CD4-positive, alpha-beta memory T cell (primary cell): ENCODE measurements around the gene SMIM43. TPM values are rescaled to one million over a fixed set of nuclear protein-coding genes. Genes with fewer than 3 reads are reported as not detected.

ENCODE experiments used
- CTCF ChIA-PET: fragments of 350-600 bp; sonication (Branson Sonifier 250); formaldehyde crosslinking; loops from one replicate; lab custom pipeline; 2021; ENCODE audit warnings: inconsistent platforms; ENCODE audit not compliant: partially characterized antibody; lab: Charles Lee
- POLR2A ChIA-PET: fragments of 350-600 bp; sonication (Branson Sonifier 250); formaldehyde crosslinking; loops from one replicate; lab custom pipeline; 2021; ENCODE audit not compliant: partially characterized antibody; lab: Charles Lee
- DNase-seq, 5 donors: peaks; one replicate each; pipeline versions ENCODE4 v3.0.0 to v3.0.0-alpha.2; 2020 to 2022; ENCODE audit warnings: mixed read lengths in 1 of 5
- H3K27ac ChIP-seq: one replicate; pipeline ENCODE4 v1.7.0; 2013; ENCODE audit warnings: low read depth, low read length
- H3K27me3 ChIP-seq: 2 replicates; pipeline ENCODE4 v1.7.0; 2013; ENCODE audit warnings: mild to moderate bottlenecking, low read length, moderate library complexity; ENCODE audit not compliant: insufficient read depth
- H3K36me3 ChIP-seq: 2 replicates; pipeline ENCODE4 v1.7.0; 2013; ENCODE audit warnings: mild to moderate bottlenecking, low read length, moderate library complexity; ENCODE audit not compliant: insufficient read depth
- H3K4me1 ChIP-seq: 2 replicates; pipeline ENCODE4 v1.7.0; 2013; ENCODE audit warnings: mild to moderate bottlenecking, low read length, moderate library complexity; ENCODE audit not compliant: insufficient read depth
- H3K4me3 ChIP-seq, 2 donors: one replicate each; pipeline ENCODE4 v1.7.0; 2013; ENCODE audit warnings: low read length in 2 of 2, mild to moderate bottlenecking in 1 of 2
- H3K9me3 ChIP-seq, 2 donors: one replicate each; pipeline ENCODE4 v1.7.0; 2013; ENCODE audit warnings: low read length in 2 of 2, control low read depth in 1 of 2; ENCODE audit not compliant: control insufficient read depth in 1 of 2
- H3K27ac Mint-ChIP-seq, 7 donors: one replicate each; pipeline ENCODE4 v1.8.0; 2020 to 2021; ENCODE audit warnings: mixed read lengths in 7 of 7, mild to moderate bottlenecking in 6 of 7, inconsistent platforms in 3 of 7, moderate library complexity in 3 of 7
- H3K27me3 Mint-ChIP-seq, 2 donors: one replicate each; pipeline ENCODE4 v1.8.0; 2020 to 2021; ENCODE audit warnings: mixed read lengths in 2 of 2
- H3K36me3 Mint-ChIP-seq, 2 donors: one replicate each; pipeline ENCODE4 v1.8.0; 2020 to 2021; ENCODE audit warnings: mixed read lengths in 2 of 2, inconsistent platforms in 1 of 2, mild to moderate bottlenecking in 1 of 2
- H3K4me1 Mint-ChIP-seq, 4 donors: one replicate each; pipeline ENCODE4 v1.8.0; 2020 to 2021; ENCODE audit warnings: mixed read lengths in 4 of 4, mild to moderate bottlenecking in 1 of 4
- H3K4me3 Mint-ChIP-seq, 8 donors: one replicate each; pipeline ENCODE4 v1.8.0; 2020 to 2021; ENCODE audit warnings: mixed read lengths in 8 of 8, mild to moderate bottlenecking in 7 of 8, moderate library complexity in 6 of 8, inconsistent platforms in 3 of 8
- H3K9me3 Mint-ChIP-seq, 8 donors: one replicate each; pipeline ENCODE4 v1.8.0; 2020 to 2021; ENCODE audit warnings: mixed read lengths in 8 of 8, mild to moderate bottlenecking in 5 of 8, inconsistent platforms in 3 of 8, moderate library complexity in 1 of 8
- intact Hi-C: fragments of 100-400 bp; cut with micrococcal nuclease; formaldehyde crosslinking; loops from one replicate; pipeline ENCODE4 v1.15.1; 2023
- polyA plus RNA-seq, 2 donors: library from polyadenylated mRNA; unstranded; fragments of 300-500 nt; fragmentation: Illumina TruSeq; gene quantifications; one replicate each; pipeline ENCODE4 v1.2.3, GENCODE V29; 2021
- total RNA-seq, 2 experiments: library from RNA; stranded (reverse); gene quantifications; one replicate each; pipeline ENCODE4 v1.2.3, GENCODE V29; 2021

SMIM43 gene
- total and polyA plus RNA-seq, 4 experiments from 2014 or later, result not detected

GRCh38 chr4:121791481-121791880 is 26.5 kb upstream of the SMIM43 start:
- Histone ChIP-seq H3K4me1 (no peaks in the 10 kb centered on the region), H3K9me3 (no peaks in the 10 kb centered on the region), H3K36me3 (no peaks in the 10 kb centered on the region), H3K4me3 (no peak overlapping the region), H3K27me3 (no peaks in the 10 kb centered on the region), H3K27ac (no peak overlapping the region)
- H3K36me3 Mint-ChIP-seq, result no peaks in the 10 kb centered on the region
- intact Hi-C loops, result no loop called here
- no peak for DNase-seq
- POLR2A ChIA-PET, result no interaction called here
- no peak overlapping the region for H3K27ac Mint-ChIP-seq
- CTCF ChIA-PET, result no interaction called here
- H3K4me1 Mint-ChIP-seq, result peaks cover 3 to 5% (median 4%) of the 10 kb centered on the region in 4 donors
- peaks cover 8 to 10% of the 10 kb centered on the region in 2 donors for H3K27me3 Mint-ChIP-seq
- H3K9me3 Mint-ChIP-seq, result peaks cover 0 to 6% (median 0%) of the 10 kb centered on the region in 8 donors
- H3K4me3 Mint-ChIP-seq, result no peak overlapping the region

- H3K4me3 Mint-ChIP-seq, result no peak overlapping the region
- H3K27me3 Mint-ChIP-seq, result peaks cover 9 to 10% of the 10 kb centered on the region in 2 donors
- ChIA-PET POLR2A (no interaction called here), CTCF (no interaction called here)
- peaks cover 0 to 6% (median 0%) of the 10 kb centered on the region in 8 donors for H3K9me3 Mint-ChIP-seq
- H3K9me3 ChIP-seq, result no peaks in the 10 kb centered on the region
- no peaks in the 10 kb centered on the region for H3K36me3 ChIP-seq
- no peak overlapping the region for H3K4me3 ChIP-seq
- H3K4me1 Mint-ChIP-seq, result peaks cover 2 to 5% (median 4%) of the 10 kb centered on the region in 4 donors
- no peaks in the 10 kb centered on the region for H3K27me3 ChIP-seq
- intact Hi-C loops, result no loop called here
- no peak overlapping the region for H3K27ac ChIP-seq
- DNase-seq, result no peak
- H3K36me3 Mint-ChIP-seq, result no peaks in the 10 kb centered on the region
- H3K27ac Mint-ChIP-seq, result no peak overlapping the region
- no peaks in the 10 kb centered on the region for H3K4me1 ChIP-seq
Measured at GRCh38 chr4:121790976-121791375, 26.0 kb upstream of the SMIM43 start.

- no peaks in the 10 kb centered on the region for H3K4me1 ChIP-seq
- no peak overlapping the region for H3K4me3 ChIP-seq
- H3K27me3 ChIP-seq, result no peaks in the 10 kb centered on the region
- Mint-ChIP-seq H3K36me3 (peaks cover 0 to 1% of the 10 kb centered on the region in 2 donors), H3K27ac (no peak overlapping the region), H3K9me3 (peaks cover 0 to 6% (median 0%) of the 10 kb centered on the region in 8 donors), H3K4me3 (no peak overlapping the region), H3K27me3 (peaks cover 14 to 15% of the 10 kb centered on the region in 2 donors), H3K4me1 (peaks cover 0 to 2% (median under 1%) of the 10 kb centered on the region in 4 donors)
- CTCF ChIA-PET, result no interaction called here
- H3K36me3 ChIP-seq, result no peaks in the 10 kb centered on the region
- intact Hi-C loops, result no loop called here
- POLR2A ChIA-PET, result no interaction called here
- H3K9me3 ChIP-seq, result no peaks in the 10 kb centered on the region
- no peak overlapping the region for H3K27ac ChIP-seq
- no peak for DNase-seq
Measured at GRCh38 chr4:121789960-121790829, 25.2 kb upstream of the SMIM43 start.

GRCh38 chr4:121789455-121789854 is 24.5 kb upstream of the SMIM43 start:
- H3K4me1 ChIP-seq, result no peaks in the 10 kb centered on the region
- H3K27ac ChIP-seq, result no peak overlapping the region
- no peak overlapping the region for H3K4me3 Mint-ChIP-seq
- no peak overlapping the region for H3K4me3 ChIP-seq
- intact Hi-C loops, result no loop called here
- POLR2A ChIA-PET, result no interaction called here
- peaks cover 0 to under 1% (median 0%) of the 10 kb centered on the region in 4 donors for H3K4me1 Mint-ChIP-seq
- no peak overlapping the region for H3K27ac Mint-ChIP-seq
- peaks cover 0 to 1% of the 10 kb centered on the region in 2 donors for H3K36me3 Mint-ChIP-seq
- peaks cover 15 to 18% of the 10 kb centered on the region in 2 donors for H3K27me3 Mint-ChIP-seq
- CTCF ChIA-PET, result no interaction called here
- H3K9me3 ChIP-seq, result no peaks in the 10 kb centered on the region
- H3K27me3 ChIP-seq, result no peaks in the 10 kb centered on the region
- peaks cover 0 to 11% (median 6%) of the 10 kb centered on the region in 8 donors for H3K9me3 Mint-ChIP-seq
- DNase-seq, result no peak
- no peaks in the 10 kb centered on the region for H3K36me3 ChIP-seq

- intact Hi-C loops, result no loop called here
- no peaks in the 10 kb centered on the region for H3K4me1 ChIP-seq
- no peak for DNase-seq
- no peak overlapping the region for H3K27ac Mint-ChIP-seq
- no peaks in the 10 kb centered on the region for H3K4me1 Mint-ChIP-seq
- H3K4me3 Mint-ChIP-seq, result no peak overlapping the region
- peaks cover 17 to 18% of the 10 kb centered on the region in 2 donors for H3K27me3 Mint-ChIP-seq
- CTCF ChIA-PET, result no interaction called here
- no peak overlapping the region for H3K4me3 ChIP-seq
- H3K36me3 Mint-ChIP-seq, result peaks cover 0 to 1% of the 10 kb centered on the region in 2 donors
- peaks cover 0 to 16% (median 9%) of the 10 kb centered on the region in 8 donors for H3K9me3 Mint-ChIP-seq
- POLR2A ChIA-PET, result no interaction called here
- H3K9me3 ChIP-seq, result no peaks in the 10 kb centered on the region
- no peak overlapping the region for H3K27ac ChIP-seq
- no peaks in the 10 kb centered on the region for H3K36me3 ChIP-seq
- no peaks in the 10 kb centered on the region for H3K27me3 ChIP-seq
Measured at GRCh38 chr4:121788896-121789295, 23.9 kb upstream of the SMIM43 start.

- Mint-ChIP-seq H3K4me1 (no peaks in the 10 kb centered on the region), H3K9me3 (peaks cover 0 to 16% (median 9%) of the 10 kb centered on the region in 8 donors), H3K36me3 (peaks cover 0 to 1% of the 10 kb centered on the region in 2 donors), H3K4me3 (no peak overlapping the region), H3K27me3 (peaks cover 23 to 24% of the 10 kb centered on the region in 2 donors), H3K27ac (no peak overlapping the region)
- DNase-seq, result no peak
- POLR2A ChIA-PET, result no interaction called here
- intact Hi-C loops, result no loop called here
- H3K4me3 ChIP-seq, result no peak overlapping the region
- CTCF ChIA-PET, result interaction anchor here (1.0 kb wide), 1 partner anchor 13 kb away, joined by 4 read pairs; no protein-coding TSS in a partner anchor
- no peaks in the 10 kb centered on the region for H3K9me3 ChIP-seq
- H3K27me3 ChIP-seq, result no peaks in the 10 kb centered on the region
- H3K27ac ChIP-seq, result no peak overlapping the region
- H3K36me3 ChIP-seq, result no peaks in the 10 kb centered on the region
- no peaks in the 10 kb centered on the region for H3K4me1 ChIP-seq
Measured at GRCh38 chr4:121786221-121786620, 21.3 kb upstream of the SMIM43 start.

GRCh38 chr4:121785479-121785878 is 20.5 kb upstream of the SMIM43 start:
- CTCF ChIA-PET, result no interaction called here
- Mint-ChIP-seq H3K4me1 (no peaks in the 10 kb centered on the region), H3K27ac (no peak overlapping the region), H3K4me3 (no peak overlapping the region), H3K36me3 (peaks cover 0 to 1% of the 10 kb centered on the region in 2 donors), H3K27me3 (peaks cover 28 to 29% of the 10 kb centered on the region in 2 donors), H3K9me3 (peaks cover 0 to 16% (median 9%) of the 10 kb centered on the region in 8 donors)
- Histone ChIP-seq H3K4me3 (no peak overlapping the region), H3K27me3 (no peaks in the 10 kb centered on the region), H3K27ac (no peak overlapping the region), H3K9me3 (no peaks in the 10 kb centered on the region), H3K36me3 (no peaks in the 10 kb centered on the region), H3K4me1 (no peaks in the 10 kb centered on the region)
- POLR2A ChIA-PET, result no interaction called here
- intact Hi-C loops, result no loop called here
- no peak for DNase-seq
